ENCODE measurements around the gene ZNF791.

- TF ChIP-seq CTCF (conservative IDR thresholded peaks at IDR 0.05; ENCODE audit: low read length): no peak
- no peak for TF ChIP-seq EZH2phosphoT487 (IDR thresholded peaks at IDR 0.05; ENCODE audit: borderline replicate concordance, low read depth, low read length)
Measured at GRCh38 chr19:12623361-12624031, 12.8 kb downstream of the ZNF791 start.
